DOHH2 (cell line): ENCODE measurements around the gene EML5.

Source experiments
- H3F3A ChIP-seq: fragments of 200-600 bp; sonication (generic), shearing (Covaris generic); 2 replicates; pipeline ENCODE4 v1.6.0; 2016; ENCODE audit warnings: antibody characterized with exemption, mild to moderate bottlenecking; ENCODE audit not compliant: control insufficient read depth, insufficient read depth
- H3K27ac ChIP-seq: fragments of 200-600 bp; sonication (generic); 2 replicates; pipeline ENCODE4 v1.5.1; 2014; ENCODE audit warnings: low read depth, mild to moderate bottlenecking, low read length, moderate library complexity
- H3K27me3 ChIP-seq: fragments of 200-600 bp; sonication (generic); 2 replicates; pipeline ENCODE4 v1.6.1; 2014; ENCODE audit warnings: mild to moderate bottlenecking, low read length, mixed read lengths; ENCODE audit not compliant: control insufficient read depth
- H3K36me3 ChIP-seq: fragments of 200-600 bp; sonication (generic); 2 replicates; pipeline ENCODE4 v1.6.1; 2014; ENCODE audit warnings: mild to moderate bottlenecking, low read length, moderate library complexity, mixed read lengths; ENCODE audit not compliant: control insufficient read depth
- H3K4me1 ChIP-seq: fragments of 200-600 bp; sonication (generic); 2 replicates; pipeline ENCODE4 v1.6.1; 2014; ENCODE audit warnings: mild to moderate bottlenecking, low read length, mixed read lengths; ENCODE audit not compliant: control insufficient read depth
- H3K4me2 ChIP-seq: fragments of 200-600 bp; sonication (generic); 2 replicates; pipeline ENCODE4 v1.6.0; 2014; ENCODE audit warnings: mild to moderate bottlenecking, low read length, moderate library complexity
- H3K4me3 ChIP-seq: fragments of 200-600 bp; sonication (generic); 2 replicates; pipeline ENCODE4 v1.5.1; 2014; ENCODE audit warnings: mild to moderate bottlenecking, low read length, mixed read lengths
- H3K79me2 ChIP-seq: fragments of 200-600 bp; sonication (generic); 2 replicates; pipeline ENCODE4 v1.6.1; 2014; ENCODE audit warnings: mild to moderate bottlenecking, low read length, mixed read lengths; ENCODE audit not compliant: control insufficient read depth
- H3K9me2 ChIP-seq: fragments of 200-600 bp; sonication (generic); replicated peaks from 2 replicates; pipeline ENCODE4 v1.6.1; 2014; ENCODE audit warnings: mild to moderate bottlenecking, low read length, mixed read lengths; ENCODE audit not compliant: control insufficient read depth
- H3K9me3 ChIP-seq: fragments of 200-600 bp; sonication (generic); 2 replicates; pipeline ENCODE4 v1.6.1; 2014; ENCODE audit warnings: antibody characterized with exemption, low read length, mixed read lengths; ENCODE audit not compliant: control insufficient read depth, insufficient read depth
- H4K20me1 ChIP-seq: fragments of 200-600 bp; sonication (generic); 2 replicates; pipeline ENCODE4 v1.6.0; 2014; ENCODE audit warnings: low read depth, mild to moderate bottlenecking, antibody characterized with exemption, low read length, moderate library complexity; ENCODE audit not compliant: control insufficient read depth, insufficient read depth
- EZH2phosphoT487 ChIP-seq: fragments of 200-600 bp; sonication (generic); IDR thresholded peaks from 2 replicates; pipeline ENCODE4 v1.6.1; 2017; ENCODE audit warnings: borderline replicate concordance, mild to moderate bottlenecking, antibody characterized with exemption, low read length, moderate library complexity, mixed read lengths
- TF ChIP-seq, protein P1 (sequence below): fragments of 200-600 bp; sonication (generic); IDR thresholded peaks from one replicate; pipeline ENCODE4 v1.5.1; 2014; ENCODE audit warnings: antibody characterized with exemption, mild to moderate bottlenecking, low read depth, low read length; ENCODE audit not compliant: poor library complexity, severe bottlenecking

EML5 gene

DNA sequence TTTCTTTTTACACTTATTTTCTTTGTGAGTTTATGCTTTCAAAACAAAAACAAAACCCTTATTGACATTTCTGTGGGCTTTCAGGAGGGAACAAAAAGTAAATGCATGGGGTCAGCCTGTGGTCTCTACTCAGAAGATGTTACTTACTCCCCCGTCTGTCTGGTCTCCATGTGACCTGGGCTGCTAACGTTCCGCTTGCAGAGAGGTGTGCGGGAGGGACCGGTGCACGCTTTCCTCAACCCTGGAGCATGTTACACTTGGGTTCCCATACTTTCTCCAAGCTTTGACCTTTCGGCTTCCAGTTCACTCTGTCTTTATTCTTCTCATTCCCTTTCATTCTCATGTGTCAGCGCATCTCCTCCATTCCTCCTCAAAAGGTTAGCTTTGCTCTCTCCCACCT, 193.4 kb downstream of the EML5 start:
- no peak for TF ChIP-seq EZH2phosphoT487
- TF ChIP-seq, protein P1, sequence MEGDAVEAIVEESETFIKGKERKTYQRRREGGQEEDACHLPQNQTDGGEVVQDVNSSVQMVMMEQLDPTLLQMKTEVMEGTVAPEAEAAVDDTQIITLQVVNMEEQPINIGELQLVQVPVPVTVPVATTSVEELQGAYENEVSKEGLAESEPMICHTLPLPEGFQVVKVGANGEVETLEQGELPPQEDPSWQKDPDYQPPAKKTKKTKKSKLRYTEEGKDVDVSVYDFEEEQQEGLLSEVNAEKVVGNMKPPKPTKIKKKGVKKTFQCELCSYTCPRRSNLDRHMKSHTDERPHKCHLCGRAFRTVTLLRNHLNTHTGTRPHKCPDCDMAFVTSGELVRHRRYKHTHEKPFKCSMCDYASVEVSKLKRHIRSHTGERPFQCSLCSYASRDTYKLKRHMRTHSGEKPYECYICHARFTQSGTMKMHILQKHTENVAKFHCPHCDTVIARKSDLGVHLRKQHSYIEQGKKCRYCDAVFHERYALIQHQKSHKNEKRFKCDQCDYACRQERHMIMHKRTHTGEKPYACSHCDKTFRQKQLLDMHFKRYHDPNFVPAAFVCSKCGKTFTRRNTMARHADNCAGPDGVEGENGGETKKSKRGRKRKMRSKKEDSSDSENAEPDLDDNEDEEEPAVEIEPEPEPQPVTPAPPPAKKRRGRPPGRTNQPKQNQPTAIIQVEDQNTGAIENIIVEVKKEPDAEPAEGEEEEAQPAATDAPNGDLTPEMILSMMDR: no peak
- no peak overlapping the region for H3K27ac ChIP-seq
- no peaks in the 10 kb centered on the region for H3K9me3 ChIP-seq
- no peak overlapping the region for H3K4me2 ChIP-seq
- peaks cover 11% of the 10 kb centered on the region for H3K4me1 ChIP-seq
- H3K27me3 ChIP-seq: no peaks in the 10 kb centered on the region
- H3K9me2 ChIP-seq: no peaks in the 10 kb centered on the region
- H3K79me2 ChIP-seq: no peaks in the 10 kb centered on the region
- no peaks in the 10 kb centered on the region for H4K20me1 ChIP-seq
- H3K4me3 ChIP-seq: no peak overlapping the region
- peaks cover 91% of the 10 kb centered on the region for H3K36me3 ChIP-seq
- no peaks in the 10 kb centered on the region for H3F3A ChIP-seq

DNA sequence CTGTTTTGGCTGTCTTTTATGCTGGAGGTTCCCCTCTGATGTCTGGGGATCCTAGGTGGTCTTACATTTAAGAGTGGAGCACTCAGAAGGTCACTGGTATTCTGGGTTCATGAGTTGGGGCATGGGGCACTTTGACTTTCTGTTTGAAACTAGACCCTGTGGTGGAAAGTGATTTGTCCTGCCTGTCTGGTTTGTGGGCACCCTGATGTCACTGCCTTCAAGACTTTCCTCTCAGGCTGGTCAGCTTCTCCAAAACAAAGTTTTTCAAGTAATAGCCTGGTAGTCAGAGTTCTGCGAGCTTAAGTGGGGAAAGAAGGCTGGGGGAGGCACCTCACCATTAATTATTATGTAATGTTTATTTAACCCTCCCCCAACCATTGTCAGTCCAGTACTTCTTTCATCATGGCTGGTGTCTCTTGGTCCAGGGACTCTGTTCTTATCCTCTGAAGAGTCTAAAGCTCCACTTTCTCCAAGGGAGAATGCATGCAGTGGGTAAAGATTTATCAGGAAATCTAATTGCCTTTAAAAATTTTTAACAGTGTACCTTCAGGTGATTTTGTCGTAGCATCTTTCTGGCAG, 194.6 kb downstream of the EML5 start:
- no peak overlapping the region for H3K4me2 ChIP-seq
- peaks cover 11% of the 10 kb centered on the region for H3K4me1 ChIP-seq
- peaks cover 91% of the 10 kb centered on the region for H3K36me3 ChIP-seq
- TF ChIP-seq, protein P1: no peak
- no peak for TF ChIP-seq EZH2phosphoT487
- H3K79me2 ChIP-seq: no peaks in the 10 kb centered on the region
- no peaks in the 10 kb centered on the region for H3K9me2 ChIP-seq
- H3K27ac ChIP-seq: no peak overlapping the region
- H3K27me3 ChIP-seq: no peaks in the 10 kb centered on the region
- H3F3A ChIP-seq: no peaks in the 10 kb centered on the region
- H4K20me1 ChIP-seq: no peaks in the 10 kb centered on the region
- no peaks in the 10 kb centered on the region for H3K9me3 ChIP-seq
- H3K4me3 ChIP-seq: no peak overlapping the region

DNA sequence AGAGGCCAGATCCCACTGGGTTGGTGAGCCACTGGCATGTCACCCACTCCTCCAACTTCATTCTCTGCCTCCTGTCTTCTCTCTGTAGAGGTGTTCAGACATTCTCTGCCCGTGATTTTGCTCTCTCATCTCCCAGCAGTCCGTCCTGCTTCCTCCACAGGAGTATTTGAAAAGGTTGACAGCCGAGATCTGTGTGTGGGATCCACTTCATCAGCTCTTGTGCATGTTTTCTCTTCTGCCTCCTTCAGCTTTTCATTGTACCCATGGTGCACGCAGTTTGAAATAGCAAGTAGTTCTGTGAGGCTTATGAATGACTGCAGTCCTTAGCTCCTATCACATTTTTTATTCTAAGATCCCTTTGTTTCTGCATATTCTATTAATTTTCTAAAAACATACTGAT, 195.2 kb downstream of the EML5 start:
- no peaks in the 10 kb centered on the region for H3K9me3 ChIP-seq
- TF ChIP-seq EZH2phosphoT487: no peak
- TF ChIP-seq, protein P1: no peak
- no peaks in the 10 kb centered on the region for H4K20me1 ChIP-seq
- no peak overlapping the region for H3K27ac ChIP-seq
- H3K4me1 ChIP-seq: peaks cover 11% of the 10 kb centered on the region
- no peaks in the 10 kb centered on the region for H3F3A ChIP-seq
- no peak overlapping the region for H3K4me2 ChIP-seq
- H3K27me3 ChIP-seq: no peaks in the 10 kb centered on the region
- no peaks in the 10 kb centered on the region for H3K79me2 ChIP-seq
- H3K36me3 ChIP-seq: peaks cover 90% of the 10 kb centered on the region
- no peaks in the 10 kb centered on the region for H3K9me2 ChIP-seq
- no peak overlapping the region for H3K4me3 ChIP-seq
